ENCODE results near the gene VRK2. TPM values are rescaled to one million over a fixed set of nuclear protein-coding genes. Genes with fewer than 3 reads are reported as not detected.

VRK2 gene
- total RNA-seq, 2 experiments from 2014 or later = 17.2 to 22.7 TPM

- Histone ChIP-seq H2AFZ (ENCODE audit: low read length) (no peak overlapping the region), H3K9me2 (ENCODE audit: insufficient read depth, low read length) (no peaks in the 10 kb centered on the region), H3K4me3 (ENCODE audit: low read depth, low read length, poor library complexity, severe bottlenecking) (no peak overlapping the region), H3K36me3 (ENCODE audit: insufficient read depth, low read length) (peaks cover 7% of the 10 kb centered on the region), H3K4me1 (ENCODE audit: insufficient read depth, low read length, poor library complexity, severe bottlenecking) (no peaks in the 10 kb centered on the region), H3K9me3 (ENCODE audit: low read length) (no peaks in the 10 kb centered on the region), H4K20me1 (ENCODE audit: insufficient read depth, low read length) (no peaks in the 10 kb centered on the region), H3K79me2 (ENCODE audit: insufficient read depth, low read depth, low read length) (no peaks in the 10 kb centered on the region), H3K4me2 (ENCODE audit: low read length) (no peak overlapping the region), H3K27ac (ENCODE audit: low read depth, low read length, poor library complexity, severe bottlenecking) (no peak overlapping the region)
- ChIA-PET CTCF (ENCODE audit: unreplicated experiment) (no interaction called here), POLR2A (no interaction called here)
- intact Hi-C loops (cut with micrococcal nuclease; ENCODE audit: unreplicated experiment) = no loop called here
- no peak for TF ChIP-seq CTCF (conservative IDR thresholded peaks at IDR 0.05; ENCODE audit: low read length)
- TF ChIP-seq EZH2phosphoT487 (IDR thresholded peaks at IDR 0.05; ENCODE audit: borderline replicate concordance, low read depth, low read length) = no peak
- no peak for DNase-seq (ENCODE audit: low spot score)
- no TSS peak for BruUV-seq (replicated peaks)
These were observed 50.4 kb downstream of the VRK2 start for GRCh38 chr2:58097025-58097424.

GRCh38 chr2:58098254-58099095, 51.9 kb downstream of the VRK2 start:
- no peak overlapping the region for H3K4me3 ChIP-seq (ENCODE audit: low read depth, low read length, poor library complexity, severe bottlenecking)
- ChIA-PET CTCF (ENCODE audit: unreplicated experiment) (no interaction called here), POLR2A (interaction anchor here (1.0 to 2.0 kb wide), 3 partner anchors 12 to 406 kb away, joined by 3 to 6 read pairs (median 3); no protein-coding TSS in a partner anchor)
- BruUV-seq (replicated peaks) = no TSS peak
- H3K4me2 ChIP-seq (ENCODE audit: low read length) = no peak overlapping the region
- H3K79me2 ChIP-seq (ENCODE audit: insufficient read depth, low read depth, low read length) = no peaks in the 10 kb centered on the region
- no peaks in the 10 kb centered on the region for H3K4me1 ChIP-seq (ENCODE audit: insufficient read depth, low read length, poor library complexity, severe bottlenecking)
- H3K9me3 ChIP-seq (ENCODE audit: low read length) = no peaks in the 10 kb centered on the region
- TF ChIP-seq EZH2phosphoT487 (IDR thresholded peaks at IDR 0.05; ENCODE audit: borderline replicate concordance, low read depth, low read length) (no peak), CTCF (conservative IDR thresholded peaks at IDR 0.05; ENCODE audit: low read length) (no peak)
- H3K9me2 ChIP-seq (ENCODE audit: insufficient read depth, low read length) = no peaks in the 10 kb centered on the region
- H4K20me1 ChIP-seq (ENCODE audit: insufficient read depth, low read length) = no peaks in the 10 kb centered on the region
- no peaks in the 10 kb centered on the region for H3K36me3 ChIP-seq (ENCODE audit: insufficient read depth, low read length)
- H3K27ac ChIP-seq (ENCODE audit: low read depth, low read length, poor library complexity, severe bottlenecking) = no peak overlapping the region
- no peak overlapping the region for H2AFZ ChIP-seq (ENCODE audit: low read length)
- intact Hi-C loops (cut with micrococcal nuclease; ENCODE audit: unreplicated experiment) = no loop called here
- no peak for DNase-seq (ENCODE audit: low spot score)

Measured in OCI-LY7 (cell line).